Stimulated activated CD4-positive, alpha-beta T cell treated with anti-CD3 and anti-CD28 coated beads, Interleukin-4, amount 100 ng/mL, for 24 hours (primary cell): ENCODE data around the gene VIPR2.
"Not testable (repeated sequence)": the region's sequence is repeated elsewhere in the genome, so short reads cannot be mapped to it uniquely, and the experiment has no call there.

ENCODE experiments used
- DNase-seq: peaks from one replicate; pipeline ENCODE4 v3.0.0-alpha.2; 2020

VIPR2 gene

DNA sequence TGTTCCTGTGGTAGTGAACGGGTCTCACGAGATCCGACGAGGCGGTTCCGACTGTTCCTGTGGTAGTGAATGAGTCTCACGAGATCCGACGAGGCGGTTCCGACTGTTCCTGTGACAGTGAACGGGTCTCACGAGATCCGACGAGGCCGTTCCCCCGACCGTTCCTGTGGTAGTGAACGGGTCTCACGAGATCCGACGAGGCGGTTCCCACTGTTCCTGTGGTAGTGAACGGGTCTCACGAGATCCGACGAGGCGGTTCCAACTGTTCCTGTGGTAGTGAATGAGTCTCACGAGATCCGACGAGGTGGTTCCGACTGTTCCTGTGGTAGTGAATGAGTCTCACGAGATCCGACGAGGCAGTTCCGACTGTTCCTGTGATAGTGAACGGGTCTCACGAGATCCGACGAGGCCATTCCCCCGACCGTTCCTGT, 43.0 kb downstream of the VIPR2 start:
- not testable (repeated sequence) for DNase-seq

DNA sequence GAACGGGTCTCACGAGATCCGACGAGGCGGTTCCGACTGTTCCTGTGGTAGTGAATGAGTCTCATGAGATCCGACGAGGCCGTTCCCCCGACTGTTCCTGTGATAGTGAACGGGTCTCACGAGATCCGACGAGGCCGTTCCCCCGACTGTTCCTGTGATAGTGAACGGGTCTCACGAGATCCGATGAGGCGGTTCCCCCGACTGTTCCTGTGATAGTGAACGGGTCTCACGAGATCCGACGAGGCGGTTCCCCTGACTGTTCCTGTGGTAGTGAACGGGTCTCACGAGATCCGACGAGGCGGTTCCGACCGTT, 43.6 kb downstream of the VIPR2 start:
- DNase-seq: not testable (repeated sequence)

DNA sequence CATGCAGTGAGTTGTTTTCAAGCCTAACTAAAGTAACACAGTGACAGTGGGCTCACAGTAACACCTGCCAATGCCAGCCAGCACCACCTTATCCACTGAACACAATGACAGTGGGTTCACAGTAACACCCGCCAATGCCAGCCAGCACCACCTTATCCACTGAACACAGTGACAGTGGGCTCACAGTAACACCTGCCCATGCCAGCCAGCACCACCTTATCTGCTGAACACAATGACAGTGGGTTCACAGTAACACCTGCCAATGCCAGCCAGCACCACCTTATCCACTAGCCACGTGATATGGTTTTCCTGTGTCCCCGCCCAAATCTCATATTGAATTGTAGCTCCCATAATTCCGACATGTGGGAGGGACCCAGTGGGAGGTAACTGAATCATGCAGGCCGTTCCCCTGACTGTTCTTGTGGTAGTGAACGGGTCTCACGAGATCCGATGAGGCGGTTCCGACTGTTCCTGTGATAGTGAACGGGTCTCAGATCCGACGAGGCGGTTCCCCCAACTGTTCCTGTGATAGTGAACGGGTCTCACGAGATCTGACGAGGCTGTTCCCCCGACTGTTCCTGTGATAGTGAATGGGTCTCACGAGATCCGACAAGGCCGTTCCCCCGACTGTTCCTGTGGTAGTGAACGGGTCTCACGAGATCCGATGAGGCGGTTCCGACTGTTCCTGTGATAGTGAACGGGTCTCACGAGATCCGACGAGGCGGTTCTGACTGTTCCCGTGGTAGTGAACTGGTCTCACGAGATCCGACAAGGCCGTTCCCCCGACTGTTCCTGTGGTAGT, 44.2 kb downstream of the VIPR2 start:
- not testable (repeated sequence) for DNase-seq

DNA sequence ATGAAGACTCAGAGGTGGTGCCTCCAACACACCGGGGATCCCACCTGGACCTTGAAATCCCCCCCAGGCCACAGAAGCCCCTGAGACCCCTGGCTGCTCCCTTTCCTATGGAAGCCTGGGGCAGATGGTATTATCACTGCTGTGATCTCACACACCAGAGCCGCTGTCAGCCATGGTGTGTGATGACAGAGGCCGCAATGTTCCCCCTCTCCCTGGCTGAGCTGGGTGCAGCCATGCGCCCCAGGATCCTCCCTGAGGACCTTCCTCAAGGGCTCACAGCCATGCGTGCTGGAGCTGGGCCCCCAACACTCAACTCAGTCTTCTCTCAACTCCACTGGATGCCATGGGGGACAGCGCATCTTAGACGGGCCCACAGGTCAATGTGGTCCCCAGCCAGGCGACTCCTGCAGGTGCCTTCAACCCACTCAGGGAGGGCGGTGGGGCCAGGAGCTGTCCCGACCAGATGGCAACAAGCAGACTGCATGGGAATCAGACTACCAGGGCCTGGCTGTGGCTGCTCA, 44.9 kb downstream of the VIPR2 start:
- no peak for DNase-seq

DNA sequence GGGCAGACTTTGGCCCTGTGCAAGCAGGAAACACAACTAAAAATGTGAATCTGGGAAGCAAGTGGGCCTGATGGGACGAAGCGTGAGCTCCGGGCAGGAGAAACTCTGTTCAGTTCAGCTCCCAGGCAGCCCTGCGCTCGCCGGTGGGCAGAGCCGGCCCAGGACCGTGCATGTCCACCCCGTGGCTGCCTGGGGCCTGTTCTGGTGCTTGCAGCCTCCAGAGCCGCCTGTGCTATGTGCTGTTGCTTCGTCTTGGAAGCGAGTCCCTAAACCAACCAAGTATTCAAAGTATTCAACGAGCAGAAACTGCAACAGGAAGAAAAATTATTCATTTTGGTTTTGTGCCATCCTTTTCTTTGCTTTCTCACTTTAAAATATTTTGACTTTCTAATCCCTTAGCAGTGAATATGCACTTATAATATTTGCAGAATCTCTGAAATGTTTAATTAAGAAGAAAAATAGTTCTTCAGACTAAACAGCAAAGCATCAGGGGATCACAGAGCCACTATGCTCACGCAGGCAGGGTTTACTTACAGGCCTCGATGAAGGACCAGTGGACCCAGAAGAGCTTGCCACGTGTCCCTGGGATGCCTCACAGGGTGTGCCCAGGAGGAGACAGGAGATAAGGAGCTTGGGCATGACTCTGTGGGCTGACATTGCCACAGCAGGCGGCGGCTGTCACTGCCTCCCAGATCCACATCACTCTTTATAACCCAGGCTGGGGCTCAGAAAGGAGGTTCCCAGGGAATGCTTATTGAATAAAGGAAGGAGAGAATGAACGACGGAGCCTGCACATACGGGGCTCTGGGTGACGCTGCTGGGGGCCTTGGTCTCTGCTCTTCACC, 45.6 kb downstream of the VIPR2 start:
- no peak for DNase-seq

DNA sequence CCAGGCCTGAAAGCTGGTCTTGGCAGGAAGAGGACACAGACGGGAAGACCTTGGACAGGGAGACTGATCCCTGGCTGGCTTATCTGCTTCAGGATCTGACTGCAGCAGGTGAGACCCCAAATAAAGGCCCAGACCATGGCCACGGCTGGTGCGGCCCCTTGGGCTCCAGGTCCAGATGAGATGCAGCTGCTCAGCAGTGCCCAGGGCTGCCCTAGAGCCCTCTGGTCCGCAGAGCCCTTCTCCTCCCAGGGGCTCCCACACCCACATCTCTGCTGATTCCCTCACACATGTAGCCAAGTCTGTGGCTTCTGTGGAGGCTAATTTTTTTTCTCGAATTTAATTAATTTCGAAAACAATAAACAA, 46.3 kb downstream of the VIPR2 start:
- no peak for DNase-seq

DNA sequence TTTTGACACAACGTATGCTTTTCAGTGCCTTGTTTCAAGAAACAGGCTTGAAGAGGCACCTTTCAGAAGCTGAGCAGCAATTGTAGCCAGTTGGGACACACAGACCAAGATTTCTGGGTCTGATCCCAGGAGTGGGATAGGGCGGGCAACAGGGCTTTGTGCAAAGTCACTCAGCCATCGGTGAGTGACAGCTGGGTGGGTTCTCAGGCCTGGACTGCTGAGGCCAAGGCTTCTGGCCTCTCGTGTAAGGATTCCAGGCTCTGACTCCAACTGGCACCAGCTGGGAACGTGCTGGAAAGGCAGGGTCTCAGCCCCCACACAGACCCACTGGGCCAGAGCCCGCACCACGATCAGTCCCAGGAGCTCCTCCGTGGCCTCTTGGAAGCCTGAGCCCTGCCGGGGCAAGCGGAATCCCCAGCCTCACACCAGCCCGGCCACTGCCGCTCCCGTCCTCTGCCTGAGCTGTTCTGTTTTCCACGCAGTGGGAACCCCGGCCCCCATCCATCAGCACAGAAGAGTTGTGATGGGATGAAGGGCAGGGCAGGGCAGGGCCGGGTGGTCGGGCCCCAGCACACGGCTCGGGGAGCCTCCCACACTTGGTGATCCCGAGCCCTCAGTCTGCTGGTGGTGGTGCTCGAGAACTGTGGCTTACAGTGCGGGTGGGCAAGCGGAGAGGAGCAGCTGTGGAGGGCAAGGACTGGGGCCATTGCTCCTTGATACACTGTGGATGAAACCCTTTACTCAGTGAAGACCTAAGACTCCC, 46.8 kb downstream of the VIPR2 start:
- no peak for DNase-seq

DNA sequence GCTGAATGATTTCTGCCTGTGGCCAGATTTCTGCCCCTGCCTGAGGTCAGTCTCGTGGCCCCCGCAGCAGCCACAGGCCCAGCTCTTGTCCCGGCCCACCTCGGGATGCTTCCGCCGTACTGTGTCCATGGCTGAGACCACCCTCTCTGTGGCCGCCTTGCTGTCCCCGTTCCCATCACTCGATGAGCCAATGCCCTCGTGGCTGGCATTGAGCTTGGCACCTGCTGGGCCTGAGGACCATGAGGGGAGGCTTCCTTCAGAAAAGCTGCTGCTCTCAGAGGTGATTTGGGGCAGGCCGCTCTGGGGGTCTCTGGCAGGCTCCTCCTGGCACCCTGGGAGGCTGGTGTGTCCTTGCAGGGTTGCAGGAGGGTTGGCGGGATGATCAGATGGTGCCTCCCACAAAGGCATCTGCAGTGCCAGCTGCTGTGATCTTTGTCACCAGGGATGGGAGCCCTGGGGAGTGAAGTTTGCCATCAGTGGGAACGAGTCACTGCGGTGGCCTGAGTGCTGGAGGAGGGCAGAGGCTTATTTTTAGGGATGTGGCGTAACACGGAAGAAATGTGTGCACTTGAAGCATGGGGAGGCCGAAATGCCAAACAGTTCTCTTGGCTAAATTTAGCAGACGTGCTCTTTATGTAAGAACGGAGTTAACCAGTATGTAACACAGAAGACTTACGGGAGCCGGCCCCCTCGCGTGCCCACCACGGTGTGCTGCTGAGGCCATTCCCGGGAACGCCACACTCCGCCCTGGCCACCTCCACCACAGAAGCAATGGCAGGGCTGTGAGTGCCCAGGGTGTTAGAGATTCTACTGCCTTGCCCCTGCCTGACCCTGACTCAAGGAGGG, 47.7 kb downstream of the VIPR2 start:
- no peak for DNase-seq

DNA sequence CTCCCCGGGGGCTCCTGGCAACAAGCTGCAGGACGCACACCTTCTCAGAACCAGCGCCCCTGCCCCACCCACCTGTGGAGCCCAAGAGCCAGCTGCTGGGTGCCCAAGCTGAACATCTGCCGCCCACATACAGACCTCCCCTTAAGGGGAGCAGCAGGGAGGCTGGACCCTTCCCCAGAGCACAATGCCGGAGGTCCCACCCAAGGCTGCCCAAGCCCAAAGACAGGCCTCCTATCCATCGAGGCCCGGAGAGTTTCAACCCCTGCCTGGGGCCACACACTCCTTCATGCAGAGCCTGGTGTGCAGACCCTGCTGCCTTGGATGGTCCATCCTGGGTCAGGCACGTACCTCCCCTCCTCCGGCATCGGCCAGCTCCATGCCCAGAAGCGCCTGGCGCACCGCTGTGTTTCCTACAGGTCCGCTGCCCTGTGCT, 48.7 kb downstream of the VIPR2 start:
- no peak for DNase-seq

DNA sequence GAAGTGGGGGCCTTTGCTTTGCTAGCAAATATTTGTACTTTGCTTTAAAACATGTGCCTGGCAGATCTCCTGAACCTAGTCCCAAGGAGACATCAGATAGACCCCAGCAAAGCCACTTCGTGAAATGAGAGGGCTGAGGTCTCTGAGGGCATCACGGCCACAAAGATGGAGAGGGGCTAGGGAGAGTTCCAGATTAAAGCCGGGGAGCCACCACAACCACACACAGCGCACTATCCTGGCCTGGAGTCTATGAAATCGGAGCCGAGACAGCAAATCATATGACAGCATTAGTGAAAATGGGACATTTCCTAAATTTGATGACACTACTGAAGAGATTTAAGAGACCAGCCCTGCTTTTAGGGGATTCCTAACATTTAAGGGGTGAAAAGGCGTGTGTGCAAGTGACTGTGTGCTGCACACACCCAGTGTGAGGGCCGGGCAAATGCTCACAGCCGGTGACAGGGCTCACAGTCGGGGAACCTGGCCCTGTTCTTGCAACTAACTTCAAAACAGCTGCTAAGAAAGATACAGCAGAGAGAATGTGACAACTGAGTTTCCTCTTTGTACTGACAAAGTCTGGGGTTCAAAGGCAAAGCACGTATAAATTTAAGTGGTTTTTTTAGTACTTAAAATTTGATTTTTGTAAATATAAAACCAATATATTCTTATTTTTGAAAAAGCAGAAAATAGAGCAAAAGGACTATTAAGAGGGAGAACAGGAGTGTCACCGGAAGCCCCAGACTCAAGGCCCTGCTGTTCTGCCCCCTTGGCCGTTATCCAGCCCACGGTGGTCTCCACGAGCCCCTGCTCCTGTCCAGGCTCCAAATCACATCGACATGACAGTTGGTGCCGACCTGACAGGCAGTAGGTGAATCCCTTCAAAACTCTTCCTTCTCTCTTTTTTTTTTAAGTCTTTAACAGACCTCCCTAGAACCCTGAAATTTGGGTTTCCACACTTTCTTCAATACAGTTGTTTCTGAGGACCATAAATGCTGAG, 49.5 kb downstream of the VIPR2 start:
- DNase-seq: no peak

DNA sequence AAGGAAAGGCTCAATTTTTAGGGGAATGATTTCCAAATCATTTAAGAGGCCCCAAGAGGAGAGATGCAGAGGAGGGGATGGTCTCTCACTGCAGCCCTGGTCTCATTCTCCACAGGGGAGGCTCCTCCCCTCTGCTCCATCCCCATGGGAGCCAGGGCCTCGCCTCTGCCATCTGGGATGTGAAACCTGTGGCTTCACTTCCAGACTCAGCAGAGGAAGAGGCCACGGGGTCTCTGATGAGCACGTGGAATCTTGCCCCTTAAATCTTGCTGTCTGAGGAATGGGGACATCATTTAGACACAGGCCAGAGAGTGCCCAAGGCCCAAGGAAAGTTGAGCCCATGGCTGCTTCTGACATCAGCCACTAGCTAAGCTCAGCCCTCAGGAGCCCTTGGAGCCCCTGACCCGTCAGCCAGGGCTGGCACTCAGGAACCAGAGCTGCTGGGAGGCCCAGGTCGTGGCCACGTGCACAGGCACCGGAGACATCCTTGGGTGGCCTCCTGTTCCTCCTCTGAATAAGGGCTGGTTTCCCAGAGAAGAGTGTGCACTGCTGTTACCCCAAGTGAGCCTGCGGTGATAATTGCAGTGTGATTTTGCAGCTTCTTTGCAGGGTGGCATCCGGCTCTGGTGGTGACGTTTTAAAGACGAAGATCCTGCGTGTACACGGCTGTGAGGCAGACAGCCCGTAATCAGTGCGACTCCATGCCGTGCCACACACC, 50.5 kb downstream of the VIPR2 start:
- DNase-seq: no peak

DNA sequence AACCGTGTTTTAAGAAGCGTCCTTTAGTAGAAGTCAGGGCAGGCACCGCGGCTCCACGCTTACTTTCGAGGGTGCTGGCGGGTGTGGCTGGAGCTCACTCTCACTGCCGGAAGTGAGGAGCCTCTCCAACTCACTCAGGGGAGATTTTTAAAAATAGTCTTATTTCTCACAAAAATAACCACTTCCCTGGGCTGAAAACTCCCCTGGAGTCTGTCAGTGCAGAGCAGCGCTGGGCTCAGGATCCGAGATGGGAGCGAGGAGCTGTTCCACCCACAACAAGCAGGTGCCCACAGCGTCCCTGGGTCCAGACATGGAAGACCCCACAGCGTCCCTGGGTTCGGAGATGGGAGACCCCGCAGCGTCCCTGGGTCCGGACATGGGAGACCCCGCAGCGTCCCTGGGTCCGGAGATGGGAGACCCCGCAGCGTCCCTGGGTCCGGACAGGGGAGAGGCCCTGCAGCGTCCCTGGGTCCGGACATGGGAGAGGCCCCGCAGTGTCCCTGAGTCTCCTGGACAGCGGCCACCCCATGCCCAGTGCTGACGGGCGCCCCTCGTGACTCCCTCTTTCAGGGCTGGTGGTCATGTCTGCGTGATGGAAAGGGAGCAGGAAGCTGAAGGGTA, 51.2 kb downstream of the VIPR2 start:
- no peak for DNase-seq

DNA sequence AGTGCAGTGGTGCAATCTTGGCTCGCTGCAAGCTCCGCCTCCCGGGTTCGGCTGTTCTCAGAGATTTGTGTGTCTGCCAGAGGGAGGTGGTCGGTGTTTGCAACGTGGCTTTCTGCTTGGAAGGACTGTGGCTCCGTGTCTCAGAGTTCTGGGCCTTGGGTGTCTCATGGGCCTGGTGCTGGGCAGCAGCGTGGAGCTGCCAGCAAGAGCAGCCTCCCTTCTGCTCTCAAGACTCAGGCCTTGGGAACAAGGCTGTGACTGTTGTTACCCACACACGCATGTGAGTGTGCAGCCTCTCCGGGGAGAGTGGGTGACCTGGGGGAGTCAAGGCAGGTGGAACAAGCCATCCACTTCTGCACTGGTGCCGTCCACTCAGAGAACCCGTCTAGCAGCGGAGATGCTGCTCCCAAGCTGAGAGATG, 52.0 kb downstream of the VIPR2 start:
- DNase-seq: no peak

DNA sequence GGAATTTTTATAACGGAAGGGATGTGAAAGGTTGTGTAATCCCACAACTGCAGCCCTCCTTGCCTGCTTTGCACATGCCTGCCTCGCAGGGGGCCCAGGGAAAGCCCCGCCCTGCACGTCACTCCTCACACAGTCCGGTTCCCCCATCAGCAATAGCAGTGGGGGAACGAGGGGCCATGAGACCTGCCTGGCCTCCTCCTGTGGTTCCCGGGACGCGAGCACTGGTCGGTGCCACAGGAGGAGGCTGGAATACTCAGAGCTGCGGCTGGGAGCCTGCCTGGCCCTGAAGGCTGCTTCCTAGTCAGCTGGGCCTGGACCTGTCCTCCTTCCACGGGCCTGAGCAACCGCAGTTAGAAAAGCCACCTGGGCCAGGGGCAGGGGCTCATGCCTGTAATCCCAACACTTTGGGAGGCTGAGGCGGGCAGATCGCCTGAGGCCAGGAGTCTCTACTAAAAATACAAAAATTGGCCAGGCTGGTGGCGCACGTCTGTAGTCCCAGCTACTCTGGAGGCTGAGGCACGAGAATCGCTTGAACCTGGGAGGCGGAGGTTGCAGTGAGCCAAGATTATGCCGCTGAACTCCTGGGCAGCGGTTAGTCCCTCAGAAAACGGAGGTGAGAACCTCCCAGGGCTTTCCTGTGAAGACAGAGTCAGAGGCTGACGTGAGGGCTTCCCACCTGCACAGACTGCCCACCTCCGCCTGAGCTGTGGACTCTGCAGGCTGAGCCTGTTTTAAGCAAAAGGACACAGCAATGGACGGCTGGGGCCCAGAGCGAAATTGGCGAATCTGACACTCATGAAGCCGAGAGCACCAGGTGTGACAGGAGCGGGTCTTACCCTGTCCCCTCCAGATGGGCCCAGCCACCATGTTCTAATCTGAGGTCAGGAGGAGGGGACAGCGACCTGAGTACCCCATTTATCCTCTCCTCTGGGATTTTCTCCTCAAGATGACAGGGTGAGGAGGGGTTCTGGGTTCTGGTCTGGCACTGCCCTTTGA, 52.9 kb downstream of the VIPR2 start:
- DNase-seq: no peak

DNA sequence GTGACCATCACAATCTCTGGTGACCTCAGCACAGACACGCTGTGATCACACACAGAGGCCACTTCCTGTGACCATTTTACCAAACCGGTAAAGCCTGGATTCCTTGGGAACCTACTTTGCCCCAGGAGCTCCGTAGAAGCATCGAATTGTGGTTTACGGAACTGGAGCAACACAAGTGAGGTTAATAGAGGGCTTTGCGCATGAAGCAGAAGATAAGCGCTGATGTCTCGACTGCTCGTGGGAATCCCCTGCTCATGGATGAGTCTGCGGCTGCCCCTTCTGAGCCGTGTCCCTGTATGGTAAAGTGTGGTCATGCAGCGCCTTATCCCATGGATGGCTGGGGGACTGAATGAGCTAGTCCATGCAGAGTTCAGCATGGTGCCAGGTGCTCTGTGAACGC, 53.6 kb downstream of the VIPR2 start:
- no peak for DNase-seq

DNA sequence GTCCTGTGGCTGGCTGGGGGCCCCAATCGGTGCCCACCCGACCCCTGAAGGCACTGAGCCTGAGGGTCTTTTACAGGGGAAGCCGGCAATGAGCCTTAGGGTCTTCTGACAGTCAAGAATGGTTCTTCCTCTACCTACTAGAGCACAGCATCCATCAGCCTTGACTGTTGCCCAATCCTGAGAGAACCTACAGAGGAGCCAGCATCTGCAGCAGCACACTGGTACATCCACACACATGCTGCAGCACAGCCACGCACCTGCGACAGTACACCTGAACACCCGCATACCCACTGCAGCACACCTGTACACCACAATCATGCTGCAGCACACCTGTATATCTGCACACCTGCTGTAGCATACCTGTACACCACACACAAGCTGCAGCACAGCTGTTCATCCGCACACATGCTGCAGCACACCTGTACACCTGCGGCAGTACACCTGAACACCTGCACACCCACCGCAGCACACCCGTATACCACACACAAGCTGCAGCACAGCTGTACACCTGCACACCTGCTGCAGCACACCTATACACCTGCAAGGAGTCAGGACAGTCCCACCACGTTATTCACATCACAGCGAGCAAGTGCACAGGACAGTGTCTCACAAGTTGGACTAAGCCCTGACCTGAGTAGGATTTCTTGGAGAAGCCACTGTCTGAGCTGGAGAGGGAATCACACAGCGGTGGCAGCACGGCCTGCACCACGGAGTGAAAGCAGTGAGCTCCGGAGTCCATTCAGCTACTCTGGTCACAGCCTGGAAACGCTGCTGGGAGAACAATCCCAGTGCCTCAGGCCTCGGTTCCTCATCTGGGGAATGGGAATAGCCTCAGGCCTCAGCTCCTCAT, 56.4 kb downstream of the VIPR2 start:
- no peak for DNase-seq

DNA sequence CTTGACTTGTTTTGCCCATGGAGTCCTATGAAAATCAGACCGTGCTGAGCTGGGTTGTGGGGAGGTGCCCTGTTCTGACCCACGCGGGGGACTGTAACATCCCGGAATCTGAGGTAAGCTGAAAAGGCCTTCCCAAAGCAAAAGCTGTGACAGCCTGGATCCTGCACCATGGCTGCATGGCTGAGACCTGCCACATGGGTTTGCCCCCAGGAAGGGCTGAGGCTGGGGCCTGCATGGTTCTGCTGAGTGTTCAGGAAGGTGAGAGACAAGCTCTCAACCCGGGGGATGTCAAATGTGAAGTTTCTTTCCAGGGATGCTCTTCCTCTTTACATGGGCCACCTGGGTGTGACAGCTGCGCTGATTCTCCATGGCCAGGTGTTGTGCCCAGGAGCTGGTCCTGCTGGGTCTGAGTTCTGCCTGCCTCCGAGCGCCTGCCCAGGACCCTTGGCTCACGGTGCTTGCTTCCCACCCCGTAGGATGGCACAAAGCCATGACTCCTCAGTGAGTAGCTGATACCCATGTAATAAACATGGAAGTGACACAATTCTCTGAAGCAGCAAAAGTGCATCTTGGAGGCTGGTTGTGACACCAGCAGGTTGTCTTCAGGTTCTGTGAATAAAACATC, 58.3 kb downstream of the VIPR2 start:
- DNase-seq: no peak
